Kidney capillary endothelial cell (primary cell): ENCODE data around the gene GPX2.
A peak's percentile ranks its signal among the peaks of the same experiment; 100 is the strongest.

Experiments
- DNase-seq: peaks from one replicate; pipeline ENCODE4 v3.0.0-alpha.2; 2018; ENCODE audit warnings: low spot score

Gene GPX2

GRCh38 chr14:64939817-64940190 lies 2.7 kb downstream of the GPX2 start:
- no peak for DNase-seq

GRCh38 chr14:64938972-64939816 lies 3.4 kb downstream of the GPX2 start:
- no peak for DNase-seq

GRCh38 chr14:64937821-64938193 lies 4.7 kb downstream of the GPX2 start:
- no peak for DNase-seq

- no peak for DNase-seq
Observed at GRCh38 chr14:64937171-64937820, 5.2 kb downstream of the GPX2 start.

- DNase-seq = no peak
Observed at GRCh38 chr14:64935508-64935907, 7.0 kb downstream of the GPX2 start.

- no peak for DNase-seq
Observed at GRCh38 chr14:64934338-64934929, 8.1 kb downstream of the GPX2 start.

GRCh38 chr14:64932231-64932630 lies 10.3 kb downstream of the GPX2 start:
- DNase-seq = no peak

GRCh38 chr14:64931123-64931522 lies 11.4 kb downstream of the GPX2 start:
- DNase-seq = no peak

GRCh38 chr14:64930085-64930843 lies 12.3 kb downstream of the GPX2 start:
- no peak for DNase-seq

- DNase-seq = no peak
Observed at GRCh38 chr14:64929014-64929359, 13.6 kb downstream of the GPX2 start.

- DNase-seq = no peak
Observed at GRCh38 chr14:64928239-64929013, 14.1 kb downstream of the GPX2 start.

GRCh38 chr14:64927031-64927430 lies 15.5 kb downstream of the GPX2 start:
- no peak for DNase-seq

GRCh38 chr14:64926398-64926995 lies 16.0 kb downstream of the GPX2 start:
- DNase-seq = no peak

GRCh38 chr14:64923015-64923414 lies 19.5 kb downstream of the GPX2 start:
- DNase-seq = no peak

GRCh38 chr14:64920465-64920864 lies 22.1 kb downstream of the GPX2 start:
- DNase-seq = no peak

- DNase-seq = no peak
Observed at GRCh38 chr14:64919618-64920017, 22.9 kb downstream of the GPX2 start.

GRCh38 chr14:64919215-64919614 lies 23.3 kb downstream of the GPX2 start:
- DNase-seq = no peak

GRCh38 chr14:64918216-64918615 lies 24.3 kb downstream of the GPX2 start:
- DNase-seq = no peak

GRCh38 chr14:64915797-64916196 lies 26.7 kb downstream of the GPX2 start:
- DNase-seq = no peak

GRCh38 chr14:64915029-64915424 lies 27.5 kb downstream of the GPX2 start:
- no peak for DNase-seq

GRCh38 chr14:64914237-64915028 lies 28.1 kb downstream of the GPX2 start, which contains the start of gene CHURC1:
Gene CHURC1 (plus strand): TSS chr14:64914455. CDS start chr14:64914496, 41 bp downstream.
- DNase-seq = peak; percentile 99
